ENCODE results near the gene ZNF771.
A peak's percentile ranks its signal among the peaks of the same experiment; 100 is the strongest.

The ZNF771 gene

DNA sequence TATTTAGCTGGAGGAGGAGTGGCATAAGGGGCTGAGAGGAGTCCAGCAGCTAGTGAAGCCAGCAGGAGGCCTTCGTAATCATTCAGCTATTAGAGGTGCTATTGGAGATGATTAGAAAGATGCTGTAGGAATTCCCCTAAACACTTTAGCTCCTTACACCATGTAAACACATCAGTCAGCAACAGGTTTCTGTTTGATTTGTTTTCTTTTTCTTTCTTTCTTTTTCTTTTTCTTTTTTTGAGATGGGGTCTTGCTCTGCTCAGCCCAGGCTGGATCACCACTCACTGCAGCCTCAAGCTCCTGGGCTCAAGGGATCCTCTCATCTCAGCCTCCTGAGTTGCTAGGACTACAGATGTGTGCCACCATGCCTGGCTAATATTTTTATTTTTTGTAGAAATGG lies 48.9 kb downstream of the ZNF771 start:
- H2AFZ ChIP-seq (ENCODE audit: low read depth, low read length), result no peak overlapping the region
- H3K9ac ChIP-seq (ENCODE audit: low read length), result no peak overlapping the region
- no peaks in the 10 kb centered on the region for H3K9me3 ChIP-seq (ENCODE audit: insufficient read depth, low read length)
- H3K79me2 ChIP-seq (ENCODE audit: low read length), result no peaks in the 10 kb centered on the region
- H3K27me3 ChIP-seq (ENCODE audit: low read depth, low read length), result no peaks in the 10 kb centered on the region
- TF ChIP-seq EZH2phosphoT487 (IDR thresholded peaks at IDR 0.05; ENCODE audit: low read depth), result no peak
- TF ChIP-seq, protein P1, sequence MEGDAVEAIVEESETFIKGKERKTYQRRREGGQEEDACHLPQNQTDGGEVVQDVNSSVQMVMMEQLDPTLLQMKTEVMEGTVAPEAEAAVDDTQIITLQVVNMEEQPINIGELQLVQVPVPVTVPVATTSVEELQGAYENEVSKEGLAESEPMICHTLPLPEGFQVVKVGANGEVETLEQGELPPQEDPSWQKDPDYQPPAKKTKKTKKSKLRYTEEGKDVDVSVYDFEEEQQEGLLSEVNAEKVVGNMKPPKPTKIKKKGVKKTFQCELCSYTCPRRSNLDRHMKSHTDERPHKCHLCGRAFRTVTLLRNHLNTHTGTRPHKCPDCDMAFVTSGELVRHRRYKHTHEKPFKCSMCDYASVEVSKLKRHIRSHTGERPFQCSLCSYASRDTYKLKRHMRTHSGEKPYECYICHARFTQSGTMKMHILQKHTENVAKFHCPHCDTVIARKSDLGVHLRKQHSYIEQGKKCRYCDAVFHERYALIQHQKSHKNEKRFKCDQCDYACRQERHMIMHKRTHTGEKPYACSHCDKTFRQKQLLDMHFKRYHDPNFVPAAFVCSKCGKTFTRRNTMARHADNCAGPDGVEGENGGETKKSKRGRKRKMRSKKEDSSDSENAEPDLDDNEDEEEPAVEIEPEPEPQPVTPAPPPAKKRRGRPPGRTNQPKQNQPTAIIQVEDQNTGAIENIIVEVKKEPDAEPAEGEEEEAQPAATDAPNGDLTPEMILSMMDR (IDR thresholded peaks at IDR 0.05; ENCODE audit: low read depth, low read length), result no peak
- H3K4me3 ChIP-seq (ENCODE audit: low read length), result no peak overlapping the region
- H3K4me2 ChIP-seq (ENCODE audit: low read length), result 0 out of 2 replicates have a peak overlapping the region, but pooled peaks have one; percentile 4
- H4K20me1 ChIP-seq (ENCODE audit: insufficient read depth, low read length), result no peaks in the 10 kb centered on the region
- peaks cover 51% of the 10 kb centered on the region for H3K4me1 ChIP-seq (ENCODE audit: low read length)
- H3K36me3 ChIP-seq (replicated peaks; ENCODE audit: low read depth, low read length), result no peaks in the 10 kb centered on the region
- H3K27ac ChIP-seq (ENCODE audit: low read length), result no peak overlapping the region

DNA sequence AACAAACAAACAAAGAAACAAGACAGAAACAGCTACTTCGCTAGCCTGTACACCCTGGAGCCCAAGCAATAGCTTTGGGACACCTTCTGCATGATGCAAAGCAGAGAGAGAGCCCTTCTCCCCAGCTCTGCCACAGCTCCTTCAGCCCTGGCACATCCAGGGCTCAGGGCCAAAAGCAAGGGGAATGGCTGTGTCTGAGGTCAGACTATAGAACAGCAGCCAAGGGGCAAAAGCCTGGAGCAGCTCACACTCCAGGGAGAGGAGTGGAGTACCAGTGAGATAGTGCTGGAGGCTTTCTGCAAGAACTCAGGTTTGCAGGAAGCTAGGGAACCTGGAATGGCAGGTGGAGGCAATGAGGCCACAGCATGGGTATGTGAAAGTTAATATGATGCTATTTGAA lies 49.9 kb downstream of the ZNF771 start:
- no peak for TF ChIP-seq EZH2phosphoT487 (IDR thresholded peaks at IDR 0.05; ENCODE audit: low read depth)
- TF ChIP-seq, protein P1 (IDR thresholded peaks at IDR 0.05; ENCODE audit: low read depth, low read length), result no peak
- Histone ChIP-seq H4K20me1 (ENCODE audit: insufficient read depth, low read length) (no peaks in the 10 kb centered on the region), H3K27me3 (ENCODE audit: low read depth, low read length) (no peaks in the 10 kb centered on the region), H3K4me1 (ENCODE audit: low read length) (peaks cover 48% of the 10 kb centered on the region), H3K9me3 (ENCODE audit: insufficient read depth, low read length) (no peaks in the 10 kb centered on the region), H3K9ac (ENCODE audit: low read length) (no peak overlapping the region), H2AFZ (ENCODE audit: low read depth, low read length) (no peak overlapping the region), H3K27ac (ENCODE audit: low read length) (no peak overlapping the region), H3K4me2 (ENCODE audit: low read length) (no peak overlapping the region), H3K36me3 (replicated peaks; ENCODE audit: low read depth, low read length) (no peaks in the 10 kb centered on the region), H3K79me2 (ENCODE audit: low read length) (no peaks in the 10 kb centered on the region), H3K4me3 (ENCODE audit: low read length) (no peak overlapping the region)

DNA sequence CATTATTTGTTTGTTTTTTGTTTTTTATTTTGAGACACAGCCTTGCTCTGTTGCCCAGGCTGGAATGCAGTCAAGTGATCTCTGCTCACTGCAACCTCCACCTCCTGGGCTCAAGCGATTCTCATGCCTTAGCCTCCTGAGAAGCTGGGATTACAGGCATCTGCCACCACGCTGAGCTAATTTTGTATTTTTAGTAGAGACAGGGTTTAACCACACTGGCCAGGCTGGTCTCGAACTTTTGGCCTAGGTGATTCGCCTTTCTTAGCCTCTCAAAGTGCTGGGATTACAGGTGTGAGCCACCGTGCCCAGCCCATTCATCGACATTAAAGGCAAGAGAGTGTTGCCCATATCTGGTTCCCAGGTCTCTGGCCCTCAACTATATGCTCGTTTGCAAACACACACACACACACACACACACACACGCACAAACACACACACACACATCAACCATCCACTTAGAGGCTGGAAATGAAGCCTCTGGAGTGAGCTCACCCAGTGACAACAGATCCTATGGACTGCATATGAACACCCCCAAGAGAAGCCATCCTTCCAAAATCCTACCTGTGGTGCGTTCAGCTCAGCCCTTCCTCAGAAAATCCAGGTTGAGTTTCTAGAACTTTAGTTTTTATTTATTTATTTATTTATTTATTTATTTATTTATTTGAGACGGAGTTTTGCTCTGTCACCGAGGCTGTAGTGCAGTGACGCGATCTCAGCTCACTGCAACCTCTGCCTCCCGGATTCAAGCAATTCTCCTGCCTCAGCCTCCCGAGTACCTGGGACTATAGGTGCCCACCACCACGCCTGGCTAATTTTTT lies 50.5 kb downstream of the ZNF771 start:
- Histone ChIP-seq H3K4me1 (ENCODE audit: low read length) (peaks cover 41% of the 10 kb centered on the region), H4K20me1 (ENCODE audit: insufficient read depth, low read length) (no peaks in the 10 kb centered on the region), H3K4me3 (ENCODE audit: low read length) (no peak overlapping the region), H3K4me2 (ENCODE audit: low read length) (no peak overlapping the region), H3K9me3 (ENCODE audit: insufficient read depth, low read length) (no peaks in the 10 kb centered on the region), H3K79me2 (ENCODE audit: low read length) (no peaks in the 10 kb centered on the region), H3K36me3 (replicated peaks; ENCODE audit: low read depth, low read length) (no peaks in the 10 kb centered on the region), H3K27me3 (ENCODE audit: low read depth, low read length) (no peaks in the 10 kb centered on the region), H2AFZ (ENCODE audit: low read depth, low read length) (no peak overlapping the region), H3K27ac (ENCODE audit: low read length) (no peak overlapping the region), H3K9ac (ENCODE audit: low read length) (no peak overlapping the region)
- TF ChIP-seq, protein P1 (IDR thresholded peaks at IDR 0.05; ENCODE audit: low read depth, low read length), result no peak
- no peak for TF ChIP-seq EZH2phosphoT487 (IDR thresholded peaks at IDR 0.05; ENCODE audit: low read depth)

DNA sequence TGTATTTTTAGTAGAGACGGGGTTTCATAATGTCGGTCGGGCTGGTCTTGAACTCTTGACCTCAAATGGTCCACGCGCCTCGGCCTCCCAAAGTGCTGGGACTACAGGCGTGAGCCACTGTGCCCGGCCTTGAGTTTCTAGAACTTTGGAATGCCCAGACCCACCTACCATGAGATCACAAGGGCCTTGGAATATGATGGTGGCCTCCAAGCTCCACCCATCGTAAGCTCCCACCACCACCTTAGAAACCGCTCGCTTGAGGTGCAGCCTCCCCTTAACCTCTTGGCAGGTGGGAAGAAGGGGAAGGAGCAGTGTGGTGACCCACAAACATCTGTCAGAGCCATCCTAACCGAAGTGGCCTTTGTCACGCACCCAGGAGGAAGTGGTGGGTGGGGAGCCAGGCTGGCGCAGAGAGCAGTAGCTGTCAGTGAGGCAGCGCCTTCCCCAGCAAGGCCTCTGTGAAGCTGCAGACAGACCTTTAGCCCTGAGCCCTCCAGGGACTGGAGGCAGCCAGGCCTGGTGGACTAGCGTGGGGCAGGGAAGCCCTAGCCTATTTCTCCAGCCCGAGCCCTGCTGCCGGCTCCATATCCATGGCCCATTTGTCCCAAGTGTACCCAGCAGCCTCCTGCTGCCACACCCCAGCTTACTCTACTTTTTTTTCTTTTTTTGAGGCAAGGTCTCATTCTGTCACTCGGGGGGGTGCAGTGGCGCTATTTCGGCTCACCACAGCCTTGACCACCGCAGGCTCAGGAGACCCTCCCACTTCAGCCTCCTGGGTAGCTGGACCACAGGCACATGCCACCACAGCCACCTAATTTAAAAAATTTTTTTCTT lies 51.4 kb downstream of the ZNF771 start:
- peaks cover 33% of the 10 kb centered on the region for H3K4me1 ChIP-seq (ENCODE audit: low read length)
- H2AFZ ChIP-seq (ENCODE audit: low read depth, low read length), result peak overlapping the region; percentile 56; the same call in 1 of the 2 replicates
- H3K36me3 ChIP-seq (replicated peaks; ENCODE audit: low read depth, low read length), result no peaks in the 10 kb centered on the region
- H3K79me2 ChIP-seq (ENCODE audit: low read length), result no peaks in the 10 kb centered on the region
- H3K27me3 ChIP-seq (ENCODE audit: low read depth, low read length), result no peaks in the 10 kb centered on the region
- H3K27ac ChIP-seq (ENCODE audit: low read length), result no peak overlapping the region
- H3K4me2 ChIP-seq (ENCODE audit: low read length), result peak overlapping the region; percentile 5
- H3K4me3 ChIP-seq (ENCODE audit: low read length), result no peak overlapping the region
- H3K9me3 ChIP-seq (ENCODE audit: insufficient read depth, low read length), result no peaks in the 10 kb centered on the region
- H4K20me1 ChIP-seq (ENCODE audit: insufficient read depth, low read length), result no peaks in the 10 kb centered on the region
- peak overlapping the region; percentile 0; the same call in 1 of the 2 replicates for H3K9ac ChIP-seq (ENCODE audit: low read length)
- no peak for TF ChIP-seq EZH2phosphoT487 (IDR thresholded peaks at IDR 0.05; ENCODE audit: low read depth)
- TF ChIP-seq, protein P1 (IDR thresholded peaks at IDR 0.05; ENCODE audit: low read depth, low read length), result no peak

Measured in OCI-LY3 (cell line).